Ammon's horn (tissue), 1 donor: ENCODE measurements around the gene SPATA2.
"Not testable (repeated sequence)": the region's sequence is repeated elsewhere in the genome, so short reads cannot be mapped to it uniquely, and the experiment has no call there.

ENCODE experiments used
- DNase-seq: peaks from one replicate; pipeline ENCODE4 v3.0.0-alpha.2; 2016; ENCODE audit warnings: low spot score

The SPATA2 gene

GRCh38 chr20:49883246-49883802, 32.0 kb downstream of the SPATA2 start:
- no peak for DNase-seq

- no peak for DNase-seq
Observed at GRCh38 chr20:49882171-49882970, 33.0 kb downstream of the SPATA2 start.

GRCh38 chr20:49880724-49881445, 34.4 kb downstream of the SPATA2 start:
- no peak for DNase-seq

GRCh38 chr20:49880177-49880576, 35.2 kb downstream of the SPATA2 start:
- DNase-seq, result no peak

- no peak for DNase-seq
Observed at GRCh38 chr20:49878977-49879376, 36.4 kb downstream of the SPATA2 start.

- no peak for DNase-seq
Observed at GRCh38 chr20:49877386-49877921, 37.9 kb downstream of the SPATA2 start.

- DNase-seq, result no peak
Observed at GRCh38 chr20:49874696-49875095, 40.6 kb downstream of the SPATA2 start.

GRCh38 chr20:49872056-49872455, 43.3 kb downstream of the SPATA2 start:
- no peak for DNase-seq

- no peak for DNase-seq
Observed at GRCh38 chr20:49871391-49871948, 43.9 kb downstream of the SPATA2 start.

- no peak for DNase-seq
Observed at GRCh38 chr20:49870261-49870660, 45.1 kb downstream of the SPATA2 start.

GRCh38 chr20:49868964-49869363, 46.4 kb downstream of the SPATA2 start:
- no peak for DNase-seq

GRCh38 chr20:49868538-49868937, 46.8 kb downstream of the SPATA2 start:
- DNase-seq, result no peak

- no peak for DNase-seq
Observed at GRCh38 chr20:49867453-49868215, 47.7 kb downstream of the SPATA2 start.

GRCh38 chr20:49866051-49866450, 49.3 kb downstream of the SPATA2 start:
- DNase-seq, result no peak

- no peak for DNase-seq
Observed at GRCh38 chr20:49865559-49865958, 49.8 kb downstream of the SPATA2 start.

GRCh38 chr20:49863666-49864065, 51.7 kb downstream of the SPATA2 start:
- DNase-seq, result no peak

- DNase-seq, result no peak
Observed at GRCh38 chr20:49862607-49863200, 52.6 kb downstream of the SPATA2 start.

GRCh38 chr20:49861232-49861631, 54.1 kb downstream of the SPATA2 start:
- not testable (repeated sequence) for DNase-seq

- DNase-seq, result no peak
Observed at GRCh38 chr20:49859807-49860206, 55.5 kb downstream of the SPATA2 start.

- no peak for DNase-seq
Observed at GRCh38 chr20:49859011-49859410, 56.3 kb downstream of the SPATA2 start.

- DNase-seq, result no peak
Observed at GRCh38 chr20:49858076-49858585, 57.2 kb downstream of the SPATA2 start.
